Endometrial microvascular endothelial cells (primary cell): ENCODE measurements around the gene STAC3. TPM values are rescaled to one million over a fixed set of nuclear protein-coding genes. Genes with fewer than 3 reads are reported as not detected.

ENCODE experiments used
- in situ Hi-C: cut with HindIII; loops from 2 replicates; pipeline ENCODE4 v1.10.0; 2017; ENCODE audit warnings: low sequenced_read_pairs, low pct_unique_long_range_greater_than_20kb; ENCODE audit errors: inconsistent ontology term
- total RNA-seq: library from RNA; depleted of rRNA; stranded (reverse); fragments of >200 nt; gene quantifications from one replicate; pipeline ENCODE4 v1.2.3, GENCODE V29; 2015; ENCODE audit errors: inconsistent ontology term

STAC3 gene
- total RNA-seq, 1 donor from 2014 or later: 0.37 TPM

GRCh38 chr12:57215668-57216013 lies 35.3 kb downstream of the STAC3 start:
- in situ Hi-C loops: no loop called here

- in situ Hi-C loops: no loop called here
These were observed 35.9 kb downstream of the STAC3 start for GRCh38 chr12:57215065-57215464.

GRCh38 chr12:57214398-57214781 lies 36.6 kb downstream of the STAC3 start:
- in situ Hi-C loops: no loop called here

- in situ Hi-C loops: no loop called here
These were observed 37.1 kb downstream of the STAC3 start for GRCh38 chr12:57213763-57214397.

- in situ Hi-C loops: no loop called here
These were observed 37.8 kb downstream of the STAC3 start for GRCh38 chr12:57213058-57213715.

GRCh38 chr12:57212701-57213057 lies 38.3 kb downstream of the STAC3 start:
- in situ Hi-C loops: no loop called here

- in situ Hi-C loops: no loop called here
These were observed 38.9 kb downstream of the STAC3 start for GRCh38 chr12:57211791-57212700.

GRCh38 chr12:57210926-57211692 lies 39.9 kb downstream of the STAC3 start:
- in situ Hi-C loops: no loop called here

- in situ Hi-C loops: no loop called here
These were observed 40.5 kb downstream of the STAC3 start for GRCh38 chr12:57210461-57210860.

- in situ Hi-C loops: no loop called here
These were observed 41.1 kb downstream of the STAC3 start for GRCh38 chr12:57209916-57210315.

- in situ Hi-C loops: no loop called here
These were observed 42.2 kb downstream of the STAC3 start for GRCh38 chr12:57208631-57209282.

- in situ Hi-C loops: no loop called here
These were observed 43.0 kb downstream of the STAC3 start for GRCh38 chr12:57207731-57208630.

- in situ Hi-C loops: no loop called here
These were observed 45.1 kb downstream of the STAC3 start for GRCh38 chr12:57205931-57206330.

GRCh38 chr12:57205186-57205585 lies 45.8 kb downstream of the STAC3 start:
- in situ Hi-C loops: no loop called here

GRCh38 chr12:57204454-57204853 lies 46.5 kb downstream of the STAC3 start:
- in situ Hi-C loops: no loop called here

- in situ Hi-C loops: no loop called here
These were observed 47.2 kb downstream of the STAC3 start for GRCh38 chr12:57203791-57204190.

- in situ Hi-C loops: no loop called here
These were observed 47.8 kb downstream of the STAC3 start for GRCh38 chr12:57203201-57203600.

- in situ Hi-C loops: no loop called here
These were observed 48.7 kb downstream of the STAC3 start for GRCh38 chr12:57202321-57202720.
